OCI-LY1 (cell line): Measurements from ENCODE around the gene HIC2.

Source experiments
- H2AFZ ChIP-seq: fragments of 200-600 bp; sonication (generic), shearing (Covaris generic); 2 replicates; pipeline ENCODE4 v1.6.0; 2014; ENCODE audit warnings: antibody characterized with exemption, mild to moderate bottlenecking, low read length
- H3F3A ChIP-seq: fragments of 200-600 bp; sonication (generic), shearing (Covaris generic); 2 replicates; pipeline ENCODE4 v1.6.0; 2014; ENCODE audit warnings: mild to moderate bottlenecking, antibody characterized with exemption, low read length, moderate library complexity; ENCODE audit not compliant: insufficient read depth
- H3K27ac ChIP-seq: fragments of 200-600 bp; sonication (generic); 2 replicates; pipeline ENCODE4 v1.5.1; 2014; ENCODE audit warnings: low read length, mixed run types, mild to moderate bottlenecking, low read depth; ENCODE audit not compliant: poor library complexity, severe bottlenecking
- H3K27me3 ChIP-seq: fragments of 200-600 bp; sonication (generic); 2 replicates; pipeline ENCODE4 v1.6.0; 2014; ENCODE audit warnings: antibody characterized with exemption, mild to moderate bottlenecking, low read length, moderate library complexity; ENCODE audit not compliant: insufficient read depth
- H3K36me3 ChIP-seq: fragments of 200-600 bp; sonication (generic); 2 replicates; pipeline ENCODE4 v1.6.1; 2014; ENCODE audit warnings: mild to moderate bottlenecking, antibody characterized with exemption, low read length, moderate library complexity, mixed read lengths; ENCODE audit not compliant: insufficient read depth
- H3K4me1 ChIP-seq: fragments of 200-600 bp; sonication (generic); 2 replicates; pipeline ENCODE4 v1.5.1; 2014; ENCODE audit warnings: mild to moderate bottlenecking, low read length, moderate library complexity; ENCODE audit not compliant: insufficient read depth, severe bottlenecking
- H3K4me2 ChIP-seq: fragments of 200-600 bp; sonication (generic), shearing (Covaris generic); 2 replicates; pipeline ENCODE4 v1.6.1; 2014; ENCODE audit warnings: low read length
- H3K4me3 ChIP-seq: fragments of 200-600 bp; sonication (generic); 2 replicates; pipeline ENCODE4 v1.5.1; 2014; ENCODE audit warnings: low read length, low read depth, mild to moderate bottlenecking, mixed read lengths; ENCODE audit not compliant: poor library complexity, severe bottlenecking
- H3K79me2 ChIP-seq: fragments of 200-600 bp; shearing (Covaris generic); 2 replicates; pipeline ENCODE4 v1.6.1; 2016; ENCODE audit warnings: mixed run types, low read length, mixed read lengths; ENCODE audit not compliant: insufficient read depth
- H3K9ac ChIP-seq: fragments of 200-600 bp; sonication (generic), shearing (Covaris generic); 2 replicates; pipeline ENCODE4 v1.6.1; 2014; ENCODE audit warnings: mild to moderate bottlenecking, low read length, mixed read lengths
- H3K9me2 ChIP-seq: fragments of 200-600 bp; sonication (generic), shearing (Covaris generic); 2 replicates; pipeline ENCODE4 v1.6.1; 2014; ENCODE audit warnings: low read depth, mild to moderate bottlenecking, low read length, mixed read lengths
- H3K9me3 ChIP-seq: fragments of 200-600 bp; shearing (Covaris generic); 2 replicates; pipeline ENCODE4 v1.6.1; 2014; ENCODE audit warnings: low read length, mixed read lengths
- H4K20me1 ChIP-seq: fragments of 200-600 bp; sonication (generic), shearing (Covaris generic); 2 replicates; pipeline ENCODE4 v1.6.0; 2016; ENCODE audit warnings: mild to moderate bottlenecking, low read length; ENCODE audit not compliant: insufficient read depth
- EZH2 ChIP-seq: fragments of 200-600 bp; sonication (generic), shearing (Covaris generic); IDR thresholded peaks from 2 replicates; pipeline ENCODE4 v1.8.0; 2017; ENCODE audit warnings: borderline replicate concordance, mixed run types, mild to moderate bottlenecking, antibody characterized with exemption, low read length, moderate library complexity, mixed read lengths
- TF ChIP-seq, protein P1 (sequence below): fragments of 200-600 bp; sonication (generic), shearing (Covaris generic); IDR thresholded peaks from 2 replicates; pipeline ENCODE4 v1.5.1; 2017; ENCODE audit warnings: mild to moderate bottlenecking, antibody characterized with exemption, low read length, moderate library complexity, mixed read lengths

HIC2 gene

DNA sequence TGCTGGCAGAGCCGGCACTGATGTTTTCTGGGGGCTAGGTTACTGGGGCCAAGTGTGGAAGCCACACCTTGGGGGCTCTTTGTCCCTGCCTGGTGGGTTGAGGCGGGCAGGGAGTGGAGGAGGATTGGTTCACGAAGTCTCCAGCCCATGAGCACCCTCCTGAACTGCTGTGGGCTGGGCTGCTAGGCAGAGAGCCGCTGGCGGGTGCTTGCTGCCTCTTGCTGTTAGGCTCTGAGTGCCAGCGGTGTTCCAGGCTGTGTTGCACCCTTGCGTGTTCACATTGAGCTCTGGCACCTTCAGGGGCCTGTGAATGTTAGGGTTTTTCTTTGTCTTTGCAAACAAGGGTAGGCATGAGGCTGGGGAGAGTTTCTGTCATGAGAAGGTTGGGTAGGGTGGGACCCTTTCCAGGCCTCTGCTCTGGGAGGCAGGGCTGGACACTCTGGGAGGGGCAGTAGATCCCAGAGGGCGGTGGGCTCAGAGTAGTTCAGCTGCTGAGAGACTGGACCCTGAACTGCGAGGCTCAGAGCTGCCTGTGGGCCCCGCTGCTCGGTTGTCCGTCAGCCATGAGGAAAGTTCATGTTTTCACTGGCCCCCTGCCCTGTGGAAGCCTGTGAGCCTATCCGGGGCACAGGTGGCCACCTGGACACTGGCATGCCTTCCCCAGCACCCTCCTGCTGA is 26.0 kb downstream of the HIC2 start:
- no peak for TF ChIP-seq EZH2
- TF ChIP-seq, protein P1, sequence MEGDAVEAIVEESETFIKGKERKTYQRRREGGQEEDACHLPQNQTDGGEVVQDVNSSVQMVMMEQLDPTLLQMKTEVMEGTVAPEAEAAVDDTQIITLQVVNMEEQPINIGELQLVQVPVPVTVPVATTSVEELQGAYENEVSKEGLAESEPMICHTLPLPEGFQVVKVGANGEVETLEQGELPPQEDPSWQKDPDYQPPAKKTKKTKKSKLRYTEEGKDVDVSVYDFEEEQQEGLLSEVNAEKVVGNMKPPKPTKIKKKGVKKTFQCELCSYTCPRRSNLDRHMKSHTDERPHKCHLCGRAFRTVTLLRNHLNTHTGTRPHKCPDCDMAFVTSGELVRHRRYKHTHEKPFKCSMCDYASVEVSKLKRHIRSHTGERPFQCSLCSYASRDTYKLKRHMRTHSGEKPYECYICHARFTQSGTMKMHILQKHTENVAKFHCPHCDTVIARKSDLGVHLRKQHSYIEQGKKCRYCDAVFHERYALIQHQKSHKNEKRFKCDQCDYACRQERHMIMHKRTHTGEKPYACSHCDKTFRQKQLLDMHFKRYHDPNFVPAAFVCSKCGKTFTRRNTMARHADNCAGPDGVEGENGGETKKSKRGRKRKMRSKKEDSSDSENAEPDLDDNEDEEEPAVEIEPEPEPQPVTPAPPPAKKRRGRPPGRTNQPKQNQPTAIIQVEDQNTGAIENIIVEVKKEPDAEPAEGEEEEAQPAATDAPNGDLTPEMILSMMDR: no peak
- H4K20me1 ChIP-seq: no peaks in the 10 kb centered on the region
- H3K27ac ChIP-seq: no peak overlapping the region

DNA sequence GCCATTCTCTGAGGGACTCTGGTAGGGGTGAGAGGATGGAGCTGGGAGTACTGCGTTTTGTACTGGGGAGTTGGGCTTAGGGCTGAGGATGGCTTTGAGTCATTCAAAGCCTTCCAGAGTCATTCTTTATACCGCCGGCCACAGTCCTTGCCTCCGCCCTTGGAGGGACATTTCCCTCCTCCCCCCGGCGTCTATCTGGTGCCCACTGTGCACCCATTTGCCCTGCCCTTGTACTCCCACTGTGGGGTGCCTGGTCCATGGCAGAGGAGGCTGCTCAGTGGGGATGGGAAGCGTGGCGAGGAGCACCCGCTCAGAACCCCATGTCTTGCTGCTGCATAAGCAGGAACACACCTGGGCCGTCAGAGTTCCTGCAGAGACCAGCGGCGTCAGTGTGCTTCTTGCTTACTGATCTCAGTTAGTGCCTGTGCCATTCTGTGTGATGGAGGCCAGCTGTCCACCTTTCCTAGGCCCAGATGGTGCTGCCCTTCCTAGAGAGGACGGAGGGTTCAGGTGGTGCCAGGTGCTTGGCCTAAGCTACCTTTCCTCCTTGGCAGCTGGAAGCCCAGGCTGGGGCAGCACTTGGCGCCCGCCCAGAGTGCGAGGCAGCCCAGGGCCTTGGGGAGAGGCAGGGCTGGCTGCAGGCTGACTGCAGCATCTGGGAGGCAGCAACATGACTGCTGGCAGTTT is 26.7 kb downstream of the HIC2 start:
- Histone ChIP-seq H3K9me2 (no peaks in the 10 kb centered on the region), H2AFZ (no peak overlapping the region), H3K27ac (no peak overlapping the region), H3K4me3 (no peak overlapping the region), H3K4me2 (no peak overlapping the region), H3K27me3 (no peaks in the 10 kb centered on the region), H3F3A (no peaks in the 10 kb centered on the region), H3K79me2 (no peaks in the 10 kb centered on the region), H3K9ac (no peak overlapping the region), H3K36me3 (peaks cover 11% of the 10 kb centered on the region), H3K9me3 (no peaks in the 10 kb centered on the region), H3K4me1 (no peaks in the 10 kb centered on the region), H4K20me1 (no peaks in the 10 kb centered on the region)
- TF ChIP-seq EZH2: no peak
- TF ChIP-seq, protein P1: no peak

More for the DNA sequence above, 26.0 kb downstream of the HIC2 start:
- Histone ChIP-seq H3K9me2 (no peaks in the 10 kb centered on the region), H3K9me3 (no peaks in the 10 kb centered on the region), H3K4me1 (no peaks in the 10 kb centered on the region), H3K4me3 (no peak overlapping the region), H3K27me3 (no peaks in the 10 kb centered on the region), H3K79me2 (no peaks in the 10 kb centered on the region), H3K36me3 (peaks cover 11% of the 10 kb centered on the region), H3F3A (no peaks in the 10 kb centered on the region), H3K4me2 (no peak overlapping the region), H3K9ac (no peak overlapping the region), H2AFZ (no peak overlapping the region)

DNA sequence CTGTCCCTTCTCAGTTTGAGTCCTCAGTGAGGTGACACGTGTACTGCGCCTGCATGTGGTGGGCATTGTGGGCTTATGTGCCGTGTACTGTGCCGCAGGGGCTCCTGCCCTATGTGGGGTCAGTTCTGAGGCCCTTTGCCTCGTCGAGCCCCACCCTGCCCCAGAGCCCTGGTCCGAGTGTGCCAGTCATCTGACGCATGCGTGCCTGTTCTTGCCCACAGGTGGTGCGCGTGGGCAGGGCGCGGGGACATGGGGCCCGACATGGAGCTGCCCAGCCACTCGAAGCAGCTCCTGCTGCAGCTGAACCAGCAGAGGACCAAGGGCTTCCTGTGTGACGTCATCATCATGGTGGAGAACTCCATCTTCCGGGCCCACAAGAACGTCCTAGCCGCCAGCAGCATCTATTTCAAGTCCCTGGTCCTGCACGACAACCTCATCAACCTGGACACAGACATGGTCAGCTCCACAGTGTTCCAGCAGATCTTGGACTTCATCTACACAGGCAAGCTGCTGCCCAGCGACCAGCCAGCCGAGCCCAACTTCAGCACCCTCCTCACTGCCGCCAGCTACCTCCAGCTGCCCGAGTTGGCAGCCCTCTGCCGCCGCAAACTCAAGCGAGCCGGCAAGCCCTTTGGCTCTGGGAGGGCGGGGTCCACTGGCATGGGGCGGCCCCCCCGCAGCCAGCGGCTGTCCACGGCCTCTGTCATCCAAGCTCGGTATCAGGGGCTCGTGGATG is 27.7 kb downstream of the HIC2 start:
- Histone ChIP-seq H3K4me1 (no peaks in the 10 kb centered on the region), H3K9ac (no peak overlapping the region), H3K36me3 (peaks cover 11% of the 10 kb centered on the region), H3K27ac (no peak overlapping the region), H3K9me2 (no peaks in the 10 kb centered on the region), H3F3A (no peaks in the 10 kb centered on the region), H3K4me2 (no peak overlapping the region), H3K79me2 (no peaks in the 10 kb centered on the region), H3K4me3 (no peak overlapping the region), H3K9me3 (no peaks in the 10 kb centered on the region), H3K27me3 (no peaks in the 10 kb centered on the region), H2AFZ (no peak overlapping the region), H4K20me1 (no peaks in the 10 kb centered on the region)
- TF ChIP-seq, protein P1: no peak
- TF ChIP-seq EZH2: no peak
